K562 (cell line): ENCODE results near the gene GPSM3.

Source experiments
- HCFC1 ChIP-seq: IDR thresholded peaks from 2 replicates; pipeline ENCODE4 v1.6.1; 2012; ENCODE audit warnings: low read depth, low read length, improper control_type of control experiment
- HDGF ChIP-seq: fragments of 450-650 bp; IDR thresholded peaks from 2 replicates; pipeline ENCODE4 v1.6.1; 2016
- IRF2 ChIP-seq: sonication (generic); formaldehyde crosslinking; IDR thresholded peaks from 2 replicates; pipeline ENCODE4 v1.8.1; 2022; ENCODE audit warnings: mild to moderate bottlenecking, missing genetic modification reagents
- POLR2AphosphoS5 ChIP-seq: IDR thresholded peaks from 2 replicates; pipeline ENCODE4 v1.6.1; 2011; ENCODE audit warnings: mild to moderate bottlenecking, low read depth, low read length, moderate library complexity; ENCODE audit not compliant: control insufficient read depth, insufficient read depth
- ZBTB1 ChIP-seq: sonication (generic); formaldehyde crosslinking; IDR thresholded peaks from 2 replicates; pipeline ENCODE4 v1.8.1; 2023; ENCODE audit warnings: missing genetic modification reagents, low read depth, mild to moderate bottlenecking, borderline replicate concordance
- TF ChIP-seq, protein P1 (sequence below), 3 experiments: IDR thresholded peaks in 2 of 3; conservative IDR thresholded peaks in 1 of 3; 2 replicates each; pipeline ENCODE4 v1.5.1; 2011 to 2012; ENCODE audit warnings: low read length in 3 of 3, mild to moderate bottlenecking in 3 of 3, control low read depth in 2 of 3, improper control_type of control experiment in 1 of 3, inconsistent platforms in 1 of 3, low read depth in 1 of 3, mixed read lengths in 1 of 3, moderate library complexity in 1 of 3; ENCODE audit not compliant: insufficient read depth in 2 of 3
- TF ChIP-seq, protein P2 (sequence below): IDR thresholded peaks from 3 replicates; pipeline ENCODE4 v1.6.1; 2011; ENCODE audit warnings: borderline replicate concordance, mild to moderate bottlenecking; ENCODE audit not compliant: insufficient read length, insufficient read depth
- TF ChIP-seq, protein P3 (sequence below): sonication (generic); formaldehyde crosslinking; IDR thresholded peaks from 2 replicates; pipeline ENCODE4 v1.8.0; 2022; ENCODE audit warnings: missing genetic modification reagents, mild to moderate bottlenecking, borderline replicate concordance
- TF ChIP-seq, protein P4 (sequence below), 2 experiments: fragments of 200-800 bp in 1 of 2; sonication (Bioruptor generic) in 1 of 2; sonication (generic) in 1 of 2; formaldehyde crosslinking in 1 of 2; IDR thresholded peaks in 1 of 2; conservative IDR thresholded peaks in 1 of 2; 2 replicates each; pipeline versions ENCODE4 v1.5.0 to v1.6.1; 2016 to 2020; ENCODE audit warnings: missing compliant biosample characterization in 1 of 2, missing genetic modification characterization in 1 of 2, missing genetic modification reagents in 1 of 2

DNA sequence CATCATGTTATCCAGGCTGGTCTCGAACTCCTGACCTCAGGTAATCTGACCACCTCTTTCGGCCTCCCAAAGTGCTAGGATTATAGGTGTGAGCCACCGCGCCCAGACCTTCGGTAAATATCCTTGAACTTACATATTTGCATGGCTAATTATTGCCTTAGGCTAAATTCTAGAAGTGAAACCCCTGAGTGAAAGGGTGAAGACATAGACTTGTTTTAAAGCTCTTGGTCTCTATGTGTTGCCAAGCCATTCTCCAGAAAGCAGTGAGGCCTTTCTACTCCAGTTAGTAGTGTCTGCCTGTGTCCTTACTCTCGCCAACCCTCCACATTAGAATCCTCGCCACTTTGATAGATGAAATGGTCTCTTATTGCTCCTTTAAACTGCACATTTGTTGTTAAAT lies 34.0 kb upstream of the GPSM3 start:
- no peak for TF ChIP-seq IRF2 (CRISPR knock-in tag)
- TF ChIP-seq HDGF: no peak
- TF ChIP-seq, protein P1, sequence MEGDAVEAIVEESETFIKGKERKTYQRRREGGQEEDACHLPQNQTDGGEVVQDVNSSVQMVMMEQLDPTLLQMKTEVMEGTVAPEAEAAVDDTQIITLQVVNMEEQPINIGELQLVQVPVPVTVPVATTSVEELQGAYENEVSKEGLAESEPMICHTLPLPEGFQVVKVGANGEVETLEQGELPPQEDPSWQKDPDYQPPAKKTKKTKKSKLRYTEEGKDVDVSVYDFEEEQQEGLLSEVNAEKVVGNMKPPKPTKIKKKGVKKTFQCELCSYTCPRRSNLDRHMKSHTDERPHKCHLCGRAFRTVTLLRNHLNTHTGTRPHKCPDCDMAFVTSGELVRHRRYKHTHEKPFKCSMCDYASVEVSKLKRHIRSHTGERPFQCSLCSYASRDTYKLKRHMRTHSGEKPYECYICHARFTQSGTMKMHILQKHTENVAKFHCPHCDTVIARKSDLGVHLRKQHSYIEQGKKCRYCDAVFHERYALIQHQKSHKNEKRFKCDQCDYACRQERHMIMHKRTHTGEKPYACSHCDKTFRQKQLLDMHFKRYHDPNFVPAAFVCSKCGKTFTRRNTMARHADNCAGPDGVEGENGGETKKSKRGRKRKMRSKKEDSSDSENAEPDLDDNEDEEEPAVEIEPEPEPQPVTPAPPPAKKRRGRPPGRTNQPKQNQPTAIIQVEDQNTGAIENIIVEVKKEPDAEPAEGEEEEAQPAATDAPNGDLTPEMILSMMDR (IDR thresholded peaks at IDR 0.05 in 2 of 3, conservative IDR thresholded peaks at IDR 0.05 in 1 of 3; ENCODE audit: insufficient read depth in 2 of 3, low read depth in 1 of 3, low read length in 3 of 3): no peak
- TF ChIP-seq ZBTB1 (CRISPR knock-in tag): no peak
- no peak for TF ChIP-seq POLR2AphosphoS5
- TF ChIP-seq, protein P2, sequence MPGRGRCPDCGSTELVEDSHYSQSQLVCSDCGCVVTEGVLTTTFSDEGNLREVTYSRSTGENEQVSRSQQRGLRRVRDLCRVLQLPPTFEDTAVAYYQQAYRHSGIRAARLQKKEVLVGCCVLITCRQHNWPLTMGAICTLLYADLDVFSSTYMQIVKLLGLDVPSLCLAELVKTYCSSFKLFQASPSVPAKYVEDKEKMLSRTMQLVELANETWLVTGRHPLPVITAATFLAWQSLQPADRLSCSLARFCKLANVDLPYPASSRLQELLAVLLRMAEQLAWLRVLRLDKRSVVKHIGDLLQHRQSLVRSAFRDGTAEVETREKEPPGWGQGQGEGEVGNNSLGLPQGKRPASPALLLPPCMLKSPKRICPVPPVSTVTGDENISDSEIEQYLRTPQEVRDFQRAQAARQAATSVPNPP: no peak
- TF ChIP-seq HCFC1: no peak
- TF ChIP-seq, protein P3, sequence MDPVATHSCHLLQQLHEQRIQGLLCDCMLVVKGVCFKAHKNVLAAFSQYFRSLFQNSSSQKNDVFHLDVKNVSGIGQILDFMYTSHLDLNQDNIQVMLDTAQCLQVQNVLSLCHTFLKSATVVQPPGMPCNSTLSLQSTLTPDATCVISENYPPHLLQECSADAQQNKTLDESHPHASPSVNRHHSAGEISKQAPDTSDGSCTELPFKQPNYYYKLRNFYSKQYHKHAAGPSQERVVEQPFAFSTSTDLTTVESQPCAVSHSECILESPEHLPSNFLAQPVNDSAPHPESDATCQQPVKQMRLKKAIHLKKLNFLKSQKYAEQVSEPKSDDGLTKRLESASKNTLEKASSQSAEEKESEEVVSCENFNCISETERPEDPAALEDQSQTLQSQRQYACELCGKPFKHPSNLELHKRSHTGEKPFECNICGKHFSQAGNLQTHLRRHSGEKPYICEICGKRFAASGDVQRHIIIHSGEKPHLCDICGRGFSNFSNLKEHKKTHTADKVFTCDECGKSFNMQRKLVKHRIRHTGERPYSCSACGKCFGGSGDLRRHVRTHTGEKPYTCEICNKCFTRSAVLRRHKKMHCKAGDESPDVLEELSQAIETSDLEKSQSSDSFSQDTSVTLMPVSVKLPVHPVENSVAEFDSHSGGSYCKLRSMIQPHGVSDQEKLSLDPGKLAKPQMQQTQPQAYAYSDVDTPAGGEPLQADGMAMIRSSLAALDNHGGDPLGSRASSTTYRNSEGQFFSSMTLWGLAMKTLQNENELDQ (CRISPR knock-in tag): no peak
- TF ChIP-seq, protein P4, sequence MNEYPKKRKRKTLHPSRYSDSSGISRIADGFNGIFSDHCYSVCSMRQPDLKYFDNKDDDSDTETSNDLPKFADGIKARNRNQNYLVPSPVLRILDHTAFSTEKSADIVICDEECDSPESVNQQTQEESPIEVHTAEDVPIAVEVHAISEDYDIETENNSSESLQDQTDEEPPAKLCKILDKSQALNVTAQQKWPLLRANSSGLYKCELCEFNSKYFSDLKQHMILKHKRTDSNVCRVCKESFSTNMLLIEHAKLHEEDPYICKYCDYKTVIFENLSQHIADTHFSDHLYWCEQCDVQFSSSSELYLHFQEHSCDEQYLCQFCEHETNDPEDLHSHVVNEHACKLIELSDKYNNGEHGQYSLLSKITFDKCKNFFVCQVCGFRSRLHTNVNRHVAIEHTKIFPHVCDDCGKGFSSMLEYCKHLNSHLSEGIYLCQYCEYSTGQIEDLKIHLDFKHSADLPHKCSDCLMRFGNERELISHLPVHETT (CRISPR knock-in tag; conservative IDR thresholded peaks at IDR 0.05 in 1 of 2, IDR thresholded peaks at IDR 0.05 in 1 of 2): no peak
